Measurements from ENCODE around the gene R3HDM2.

DNA sequence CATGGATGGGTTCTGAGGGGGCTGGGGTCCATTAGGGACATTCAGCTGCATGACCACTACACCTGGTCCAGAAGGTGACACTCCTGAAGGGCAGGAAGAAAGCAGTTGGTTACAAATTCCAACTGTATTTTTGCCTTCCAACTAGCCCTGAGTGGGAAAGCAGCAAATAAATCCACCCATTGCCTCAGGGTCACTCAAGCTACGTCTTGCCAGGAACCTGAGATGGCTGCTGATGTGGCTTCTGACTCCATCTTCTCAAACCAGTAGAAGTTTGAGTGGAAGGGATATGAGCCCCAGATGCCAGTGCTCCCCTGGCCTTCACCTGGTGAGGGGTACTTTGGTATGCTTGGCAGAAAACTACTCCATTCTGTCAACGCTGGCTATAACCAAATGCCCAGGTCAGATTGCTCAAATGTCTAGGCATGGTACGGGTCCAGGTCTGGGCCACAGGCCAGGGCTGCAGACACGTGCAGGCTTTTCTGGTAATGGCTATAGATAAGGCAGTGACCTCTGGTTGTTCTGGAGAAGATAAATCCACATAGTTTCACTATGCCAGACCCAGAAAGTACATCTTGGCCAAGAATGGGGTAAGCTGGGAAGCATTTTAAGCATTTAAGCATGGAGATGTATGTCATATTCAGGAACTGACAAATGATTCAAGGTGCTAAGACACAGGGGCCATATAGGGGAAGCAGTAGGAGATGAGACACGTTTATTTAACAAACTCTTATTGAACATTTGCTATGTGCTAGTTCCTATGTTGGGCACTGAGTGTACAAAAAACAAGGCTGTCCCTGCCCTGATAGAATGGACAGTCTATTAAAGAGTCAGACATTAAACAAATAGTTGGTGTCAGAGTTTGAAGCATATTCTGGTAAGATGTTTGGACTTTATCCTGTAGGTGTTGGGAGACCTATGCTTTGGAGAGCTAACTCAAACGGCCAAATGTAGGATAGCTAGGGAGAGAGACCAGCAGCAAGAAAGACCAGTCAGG lies 171.6 kb downstream of the R3HDM2 start:
- no peak for TF ChIP-seq MAFK (conservative IDR thresholded peaks at IDR 0.05 in 1 of 2, IDR thresholded peaks at IDR 0.05 in 1 of 2; ENCODE audit: low read length in 2 of 2)
- TF ChIP-seq MBNL3 (CRISPR knock-in tag; conservative IDR thresholded peaks at IDR 0.05) = no peak
- TF ChIP-seq BCL6 (CRISPR knock-in tag; IDR thresholded peaks at IDR 0.05) = no peak
- no peak for TF ChIP-seq POLR2AphosphoS5 (IDR thresholded peaks at IDR 0.05; ENCODE audit: low read depth, low read length)
- no peak for TF ChIP-seq ZFY (CRISPR knock-in tag; IDR thresholded peaks at IDR 0.05)
- no peak for TF ChIP-seq GABPB1 (CRISPR knock-in tag; IDR thresholded peaks at IDR 0.05)
- no peak for TF ChIP-seq POLR2A (IDR thresholded peaks at IDR 0.05; ENCODE audit: insufficient read depth in 1 of 2, low read depth in 2 of 2, low read length in 2 of 2)
- no peak for TF ChIP-seq EP300 (IDR thresholded peaks at IDR 0.05; ENCODE audit: low read depth in 2 of 2, low read length in 2 of 2)
- no peak for TF ChIP-seq EP300 (CRISPR knock-in tag; IDR thresholded peaks at IDR 0.05; ENCODE audit: borderline replicate concordance)
